Uterus (tissue), 4 donors: ENCODE data around the gene PLS1. TPM values are rescaled to one million over a fixed set of nuclear protein-coding genes. Genes with fewer than 3 reads are reported as not detected.

ENCODE experiments used
- DNase-seq, 2 donors: peaks; one replicate each; pipeline ENCODE4 v3.0.0-alpha.2; 2019 to 2020
- H3K27ac ChIP-seq, 2 donors: fragments of 200-600 bp; sonication (generic); 1 replicate in 1 of 2; 2 replicates in 1 of 2; pipeline ENCODE4 v1.5.1; 2016 to 2018
- H3K27me3 ChIP-seq, 2 donors: fragments of 200-600 bp; sonication (generic); one replicate each; pipeline ENCODE4 v1.5.1; 2018 to 2019; ENCODE audit warnings: control low read depth in 1 of 2
- H3K36me3 ChIP-seq, 2 donors: fragments of 200-600 bp; sonication (generic); one replicate each; pipeline ENCODE4 v1.5.1; 2019; ENCODE audit warnings: control low read depth in 1 of 2
- H3K4me1 ChIP-seq, 2 donors: fragments of 200-600 bp; sonication (generic); one replicate each; pipeline ENCODE4 v1.5.1; 2018 to 2019; ENCODE audit warnings: control low read depth in 1 of 2
- H3K4me3 ChIP-seq, 2 donors: fragments of 200-600 bp; sonication (generic); 1 replicate in 1 of 2; 2 replicates in 1 of 2; pipeline ENCODE4 v1.5.1; 2018 to 2019; ENCODE audit warnings: mild to moderate bottlenecking in 1 of 2
- H3K9me3 ChIP-seq, 2 donors: fragments of 200-600 bp; sonication (generic); one replicate each; pipeline ENCODE4 v1.5.1; 2019; ENCODE audit warnings: control low read depth in 1 of 2
- CTCF ChIP-seq, 4 experiments: fragments of 200-600 bp in 2 of 4; fragments of 450-650 bp in 2 of 4; sonication (generic) in 2 of 4; IDR thresholded peaks; one replicate each; pipeline ENCODE4 v1.5.1; 2016 to 2019; ENCODE audit warnings: antibody characterized with exemption in 4 of 4, mild to moderate bottlenecking in 2 of 4, moderate library complexity in 1 of 4
- POLR2A ChIP-seq, 2 donors: fragments of 450-650 bp; IDR thresholded peaks; one replicate each; pipeline ENCODE4 v1.6.1; 2016; ENCODE audit warnings: antibody characterized with exemption in 2 of 2, mild to moderate bottlenecking in 1 of 2, moderate library complexity in 1 of 2
- intact Hi-C: fragments of 100-400 bp; cut with DNase I; formaldehyde crosslinking; loops from one replicate; pipeline ENCODE4 v1.15.1; 2023; ENCODE audit warnings: low total_unique reads
- total RNA-seq, 4 donors: library from RNA; depleted of rRNA in 3 of 4; stranded (reverse); fragments of >200 nt in 3 of 4; gene quantifications; one replicate each; pipeline versions ENCODE4 v1.1.0 to v1.2.4, GENCODE V29; 2014 to 2023
- donor health status: DM: yes; HTN: yes; CAD: no.

Gene PLS1
- total RNA-seq, 4 donors from 2014 or later, result 0.26 to 4.5 (median 1.8) TPM

GRCh38 chr3:142624341-142625152 is 28.4 kb downstream of the PLS1 start:
- Histone ChIP-seq H3K27ac (no peak overlapping the region), H3K9me3 (no peaks in the 10 kb centered on the region), H3K36me3 (no peaks in the 10 kb centered on the region), H3K4me3 (no peak overlapping the region), H3K4me1 (no peaks in the 10 kb centered on the region), H3K27me3 (no peaks in the 10 kb centered on the region)
- intact Hi-C loops, result no loop called here
- no peak for TF ChIP-seq POLR2A (IDR thresholded peaks at IDR 0.05)
- no peak for TF ChIP-seq CTCF (IDR thresholded peaks at IDR 0.05)
- DNase-seq, result no peak

- TF ChIP-seq CTCF (IDR thresholded peaks at IDR 0.05) (no peak), POLR2A (IDR thresholded peaks at IDR 0.05) (no peak)
- DNase-seq, result no peak
- H3K4me1 ChIP-seq, result no peaks in the 10 kb centered on the region
- no peak overlapping the region for H3K4me3 ChIP-seq
- H3K27me3 ChIP-seq, result no peaks in the 10 kb centered on the region
- no peaks in the 10 kb centered on the region for H3K36me3 ChIP-seq
- no peaks in the 10 kb centered on the region for H3K9me3 ChIP-seq
- intact Hi-C loops, result no loop called here
- no peak overlapping the region for H3K27ac ChIP-seq
Measured at GRCh38 chr3:142625153-142625440, 28.9 kb downstream of the PLS1 start.

- no peak for DNase-seq
- H3K9me3 ChIP-seq, result no peaks in the 10 kb centered on the region
- H3K27me3 ChIP-seq, result no peaks in the 10 kb centered on the region
- H3K4me3 ChIP-seq, result no peak overlapping the region
- intact Hi-C loops, result no loop called here
- H3K4me1 ChIP-seq, result no peaks in the 10 kb centered on the region
- TF ChIP-seq POLR2A (IDR thresholded peaks at IDR 0.05), result no peak
- TF ChIP-seq CTCF (IDR thresholded peaks at IDR 0.05), result no peak
- H3K36me3 ChIP-seq, result no peaks in the 10 kb centered on the region
- H3K27ac ChIP-seq, result no peak overlapping the region
Measured at GRCh38 chr3:142626971-142627370, 30.8 kb downstream of the PLS1 start.

GRCh38 chr3:142628801-142629200 is 32.6 kb downstream of the PLS1 start:
- Histone ChIP-seq H3K36me3 (no peaks in the 10 kb centered on the region), H3K27ac (no peak overlapping the region), H3K4me1 (no peaks in the 10 kb centered on the region), H3K4me3 (no peak overlapping the region), H3K27me3 (no peaks in the 10 kb centered on the region), H3K9me3 (no peaks in the 10 kb centered on the region)
- DNase-seq, result no peak
- intact Hi-C loops, result no loop called here
- TF ChIP-seq CTCF (IDR thresholded peaks at IDR 0.05), result no peak
- TF ChIP-seq POLR2A (IDR thresholded peaks at IDR 0.05), result no peak

- Histone ChIP-seq H3K4me1 (no peaks in the 10 kb centered on the region), H3K27ac (no peak overlapping the region), H3K9me3 (no peaks in the 10 kb centered on the region), H3K4me3 (no peak overlapping the region), H3K27me3 (no peaks in the 10 kb centered on the region), H3K36me3 (no peaks in the 10 kb centered on the region)
- intact Hi-C loops, result no loop called here
- no peak for TF ChIP-seq CTCF (IDR thresholded peaks at IDR 0.05)
- no peak for TF ChIP-seq POLR2A (IDR thresholded peaks at IDR 0.05)
- no peak for DNase-seq
Measured at GRCh38 chr3:142633073-142633472, 36.9 kb downstream of the PLS1 start.
